ENCODE measurements around the gene GOLGA6L24.
"Not testable (repeated sequence)": the region's sequence is repeated elsewhere in the genome, so short reads cannot be mapped to it uniquely, and the experiment has no call there.

- TF ChIP-seq, protein P1, sequence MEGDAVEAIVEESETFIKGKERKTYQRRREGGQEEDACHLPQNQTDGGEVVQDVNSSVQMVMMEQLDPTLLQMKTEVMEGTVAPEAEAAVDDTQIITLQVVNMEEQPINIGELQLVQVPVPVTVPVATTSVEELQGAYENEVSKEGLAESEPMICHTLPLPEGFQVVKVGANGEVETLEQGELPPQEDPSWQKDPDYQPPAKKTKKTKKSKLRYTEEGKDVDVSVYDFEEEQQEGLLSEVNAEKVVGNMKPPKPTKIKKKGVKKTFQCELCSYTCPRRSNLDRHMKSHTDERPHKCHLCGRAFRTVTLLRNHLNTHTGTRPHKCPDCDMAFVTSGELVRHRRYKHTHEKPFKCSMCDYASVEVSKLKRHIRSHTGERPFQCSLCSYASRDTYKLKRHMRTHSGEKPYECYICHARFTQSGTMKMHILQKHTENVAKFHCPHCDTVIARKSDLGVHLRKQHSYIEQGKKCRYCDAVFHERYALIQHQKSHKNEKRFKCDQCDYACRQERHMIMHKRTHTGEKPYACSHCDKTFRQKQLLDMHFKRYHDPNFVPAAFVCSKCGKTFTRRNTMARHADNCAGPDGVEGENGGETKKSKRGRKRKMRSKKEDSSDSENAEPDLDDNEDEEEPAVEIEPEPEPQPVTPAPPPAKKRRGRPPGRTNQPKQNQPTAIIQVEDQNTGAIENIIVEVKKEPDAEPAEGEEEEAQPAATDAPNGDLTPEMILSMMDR (IDR thresholded peaks at IDR 0.05) = not testable (repeated sequence)
- not testable (repeated sequence) for TF ChIP-seq POLR2A, EP300 (IDR thresholded peaks at IDR 0.05)
Measured at GRCh38 chr15:28316958-28317357, 40.9 kb downstream of the GOLGA6L24 start.
